ENCODE data around the gene DEAF1. TPM values are rescaled to one million over a fixed set of nuclear protein-coding genes. Genes with fewer than 3 reads are reported as not detected.

DEAF1 gene
- total and polyA plus RNA-seq, 2 donors (not counting 3 experiments of a cell fraction or from before 2014, with no cell fraction given) = 43.6 to 55.7 TPM

GRCh38 chr11:699753-700152 lies 4.7 kb upstream of the DEAF1 start:
- peaks cover 20% of the 10 kb centered on the region for H3K79me2 ChIP-seq (ENCODE audit: control insufficient read depth, insufficient read depth, low read length)
- BruUV-seq (replicated peaks) = no TSS peak
- ChIA-PET POLR2A (interaction anchor here (0.6 kb wide), 1 partner anchor 145 kb away, joined by 3 read pairs; no protein-coding TSS in a partner anchor), CTCF (no interaction called here)
- H3K9me1 ChIP-seq (replicated peaks; ENCODE audit: control insufficient read depth, extremely low read depth, insufficient read depth, low read length) = no peaks in the 10 kb centered on the region
- TF ChIP-seq FOS (IDR thresholded peaks at IDR 0.05; ENCODE audit: borderline replicate concordance, insufficient read depth, low read length) (no peak), POLR2A (IDR thresholded peaks at IDR 0.05; ENCODE audit: low read depth, low read length) (no peak), POLR2AphosphoS5 (IDR thresholded peaks at IDR 0.05; ENCODE audit: insufficient read depth, low read depth, low read length) (no peak), EZH2 (IDR thresholded peaks at IDR 0.05; ENCODE audit: borderline replicate concordance, low read depth, low read length, severe bottlenecking) (no peak), MYC (IDR thresholded peaks at IDR 0.05; ENCODE audit: low read depth, low read length) (no peak), GATA2 (IDR thresholded peaks at IDR 0.05; ENCODE audit: insufficient read depth, insufficient read length, low read depth, low read length) (no peak), JUN (IDR thresholded peaks at IDR 0.05; ENCODE audit: borderline replicate concordance, insufficient read depth, insufficient read length, low read depth) (no peak)
- TF ChIP-seq, protein P1, sequence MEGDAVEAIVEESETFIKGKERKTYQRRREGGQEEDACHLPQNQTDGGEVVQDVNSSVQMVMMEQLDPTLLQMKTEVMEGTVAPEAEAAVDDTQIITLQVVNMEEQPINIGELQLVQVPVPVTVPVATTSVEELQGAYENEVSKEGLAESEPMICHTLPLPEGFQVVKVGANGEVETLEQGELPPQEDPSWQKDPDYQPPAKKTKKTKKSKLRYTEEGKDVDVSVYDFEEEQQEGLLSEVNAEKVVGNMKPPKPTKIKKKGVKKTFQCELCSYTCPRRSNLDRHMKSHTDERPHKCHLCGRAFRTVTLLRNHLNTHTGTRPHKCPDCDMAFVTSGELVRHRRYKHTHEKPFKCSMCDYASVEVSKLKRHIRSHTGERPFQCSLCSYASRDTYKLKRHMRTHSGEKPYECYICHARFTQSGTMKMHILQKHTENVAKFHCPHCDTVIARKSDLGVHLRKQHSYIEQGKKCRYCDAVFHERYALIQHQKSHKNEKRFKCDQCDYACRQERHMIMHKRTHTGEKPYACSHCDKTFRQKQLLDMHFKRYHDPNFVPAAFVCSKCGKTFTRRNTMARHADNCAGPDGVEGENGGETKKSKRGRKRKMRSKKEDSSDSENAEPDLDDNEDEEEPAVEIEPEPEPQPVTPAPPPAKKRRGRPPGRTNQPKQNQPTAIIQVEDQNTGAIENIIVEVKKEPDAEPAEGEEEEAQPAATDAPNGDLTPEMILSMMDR (IDR thresholded peaks at IDR 0.05; ENCODE audit: extremely low read depth in 1 of 2, insufficient read depth in 1 of 2, low read depth in 1 of 2, low read length in 2 of 2) = no peak
- TF ChIP-seq, protein P2, sequence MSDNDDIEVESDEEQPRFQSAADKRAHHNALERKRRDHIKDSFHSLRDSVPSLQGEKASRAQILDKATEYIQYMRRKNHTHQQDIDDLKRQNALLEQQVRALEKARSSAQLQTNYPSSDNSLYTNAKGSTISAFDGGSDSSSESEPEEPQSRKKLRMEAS (IDR thresholded peaks at IDR 0.05; ENCODE audit: insufficient read depth, insufficient read length) = no peak
- no peak overlapping the region for H3K27ac ChIP-seq (ENCODE audit: insufficient read depth, low read depth, low read length)
- H3K9ac ChIP-seq (replicated peaks; ENCODE audit: extremely low read depth, insufficient read depth, low read length) = no peak overlapping the region
- FAIRE-seq = no peak
- intact Hi-C loops (cut with micrococcal nuclease) = loop anchor here (5.0 kb wide), 1 partner anchor 162 kb away; the partner anchor contains the start of genes HRAS and LRRC56
- no peaks in the 10 kb centered on the region for H3K9me3 ChIP-seq (replicated peaks; ENCODE audit: control insufficient read depth, insufficient read depth, low read length)
- no peaks in the 10 kb centered on the region for H4K20me1 ChIP-seq (replicated peaks; ENCODE audit: control insufficient read depth, extremely low read depth, insufficient read depth, low read length)
- H3K36me3 ChIP-seq (ENCODE audit: control insufficient read depth in 2 of 2, extremely low read depth in 1 of 2, insufficient read depth in 2 of 2, low read length in 2 of 2) = no peaks in the 10 kb centered on the region
- H2AFZ ChIP-seq (ENCODE audit: low read depth, low read length) = no peak overlapping the region
- dilution Hi-C loops (cut with MboI; ENCODE audit: extremely low pct_ligation_motif_present, low sequenced_read_pairs) = no loop called here
- no peaks in the 10 kb centered on the region for H3K4me1 ChIP-seq (ENCODE audit: control insufficient read depth, extremely low read depth, insufficient read depth, low read length)
- DNase-seq (ENCODE audit: low read depth, low spot score) = no peak
- no peak overlapping the region for H3K4me2 ChIP-seq (ENCODE audit: insufficient read depth, low read length)
- no peaks in the 10 kb centered on the region for H3K27me3 ChIP-seq (ENCODE audit: control insufficient read depth in 2 of 2, insufficient read depth in 2 of 2, low read length in 2 of 2)
- no peak overlapping the region for H3K4me3 ChIP-seq (replicated peaks in 1 of 3; ENCODE audit: insufficient read depth in 1 of 3, low read depth in 1 of 3, low read length in 3 of 3)

Data from endothelial cell of umbilical vein (primary cell).